Smooth muscle cell of the brain vasculature (primary cell): ENCODE results near the gene ABCC10.

Source experiments
- DNase-seq: peaks from one replicate; pipeline ENCODE4 v3.0.0-alpha.2; 2012; ENCODE audit warnings: low read depth, low spot score

ABCC10 gene

GRCh38 chr6:43468240-43468639 is 40.9 kb downstream of the ABCC10 start:
- DNase-seq = no peak

- DNase-seq = no peak
These were observed 41.7 kb downstream of the ABCC10 start for GRCh38 chr6:43468748-43469681.

- DNase-seq = no peak
These were observed 42.6 kb downstream of the ABCC10 start for GRCh38 chr6:43469947-43470346.

DNA sequence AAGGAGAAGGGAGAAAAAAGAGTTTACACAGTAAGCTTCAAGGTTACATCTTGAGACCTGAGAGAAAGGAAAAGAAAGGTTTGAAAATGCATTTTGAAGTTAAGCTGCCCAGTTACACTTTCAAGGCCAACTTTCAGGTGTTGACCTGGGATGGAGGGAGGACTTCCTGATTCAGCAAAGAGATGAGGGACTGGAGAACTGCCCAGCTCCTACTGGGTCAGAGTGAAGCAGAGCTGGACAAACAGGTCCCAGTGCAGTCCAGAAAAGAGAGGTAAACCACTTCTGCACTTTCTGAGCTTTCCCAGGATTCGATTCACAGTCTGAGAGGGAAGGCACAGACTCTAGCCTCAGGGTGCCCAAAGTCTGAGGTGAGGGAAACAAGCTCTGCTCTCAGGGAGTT is 44.1 kb downstream of the ABCC10 start:
- DNase-seq = no peak

DNA sequence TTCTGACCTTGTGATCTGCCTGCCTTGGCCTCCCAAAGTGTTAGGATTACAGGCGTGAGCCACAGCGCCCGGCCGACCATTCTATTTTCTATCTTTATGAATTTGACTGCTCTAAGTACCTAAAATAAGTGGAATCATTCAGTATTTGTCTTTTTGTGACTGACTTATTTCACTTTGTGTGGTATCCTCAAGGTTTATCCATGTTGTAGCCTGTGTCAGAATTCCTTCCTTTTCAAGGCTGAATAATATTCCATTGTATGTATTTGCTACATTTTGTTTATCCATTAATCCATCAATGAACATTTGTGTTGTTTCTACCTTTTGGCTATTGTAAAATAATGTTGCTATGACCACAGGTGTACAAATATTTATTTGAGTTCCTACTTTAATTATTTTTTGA is 45.2 kb downstream of the ABCC10 start:
- DNase-seq = no peak

GRCh38 chr6:43475516-43475915 is 48.2 kb downstream of the ABCC10 start:
- DNase-seq = no peak

GRCh38 chr6:43476746-43477145 is 49.4 kb downstream of the ABCC10 start:
- no peak for DNase-seq

GRCh38 chr6:43477235-43478007 is 50.1 kb downstream of the ABCC10 start, which contains the start of gene TJAP1:
TSS of gene TJAP1 (plus strand) at chr6:43477570. CDS start at chr6:43499002, 21,432 bp downstream.
- peak; percentile 57 for DNase-seq

- DNase-seq = no peak
These were observed 50.6 kb downstream of the ABCC10 start for GRCh38 chr6:43478008-43478372.

DNA sequence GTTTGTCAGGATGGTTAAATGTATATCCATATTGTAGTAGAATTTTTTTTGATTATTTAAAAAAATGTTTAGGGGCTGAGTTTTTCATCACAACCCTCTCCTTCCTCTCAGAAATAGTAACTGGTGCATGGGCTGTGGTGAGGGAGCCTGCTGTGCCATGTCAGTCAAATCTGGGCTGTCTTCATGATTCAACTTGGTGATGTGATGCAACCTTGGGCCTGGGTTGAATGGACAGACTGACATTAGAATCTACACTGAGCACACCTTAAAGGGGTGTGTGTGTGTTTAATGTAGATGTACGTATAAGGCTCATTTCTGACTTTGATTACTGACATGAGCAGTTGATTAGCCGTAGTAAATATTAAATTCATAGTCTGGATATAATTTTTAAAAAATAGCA is 53.7 kb downstream of the ABCC10 start:
- DNase-seq = no peak

DNA sequence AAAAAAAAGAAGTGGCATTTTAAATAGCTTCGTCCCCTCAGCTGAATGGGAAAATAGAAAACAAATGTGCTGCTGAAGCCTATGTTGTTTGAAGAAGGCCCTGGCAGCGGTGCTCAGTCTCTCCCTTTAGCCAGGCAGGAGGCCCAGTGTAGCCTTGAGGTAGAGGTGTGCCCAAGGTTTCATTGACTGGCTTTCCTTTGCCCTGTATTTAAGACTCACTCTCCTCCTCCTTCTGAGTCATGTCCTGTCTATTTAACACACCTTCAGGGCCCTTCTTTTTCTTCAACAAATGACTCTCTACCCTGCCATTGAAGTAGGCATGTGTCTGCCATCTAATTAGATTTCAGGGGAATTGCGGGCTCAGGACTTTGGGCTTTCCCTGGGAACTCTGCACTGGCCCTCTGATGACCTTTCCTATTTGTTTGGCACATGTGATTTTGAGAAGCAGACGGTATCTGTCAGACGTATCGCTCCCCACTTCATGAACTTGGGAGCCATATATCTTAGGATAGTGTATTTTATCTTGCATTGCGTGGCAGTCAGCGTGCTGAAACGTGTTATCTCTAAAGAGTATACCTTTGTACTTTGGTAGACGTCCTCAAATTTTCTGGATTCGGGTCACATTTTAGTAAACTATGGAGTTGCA is 54.4 kb downstream of the ABCC10 start:
- DNase-seq = no peak

- no peak for DNase-seq
These were observed 61.4 kb downstream of the ABCC10 start for GRCh38 chr6:43488667-43489276.

GRCh38 chr6:43489277-43490072 is 62.1 kb downstream of the ABCC10 start:
- no peak for DNase-seq

- no peak for DNase-seq
These were observed 63.2 kb downstream of the ABCC10 start for GRCh38 chr6:43490523-43490939.

DNA sequence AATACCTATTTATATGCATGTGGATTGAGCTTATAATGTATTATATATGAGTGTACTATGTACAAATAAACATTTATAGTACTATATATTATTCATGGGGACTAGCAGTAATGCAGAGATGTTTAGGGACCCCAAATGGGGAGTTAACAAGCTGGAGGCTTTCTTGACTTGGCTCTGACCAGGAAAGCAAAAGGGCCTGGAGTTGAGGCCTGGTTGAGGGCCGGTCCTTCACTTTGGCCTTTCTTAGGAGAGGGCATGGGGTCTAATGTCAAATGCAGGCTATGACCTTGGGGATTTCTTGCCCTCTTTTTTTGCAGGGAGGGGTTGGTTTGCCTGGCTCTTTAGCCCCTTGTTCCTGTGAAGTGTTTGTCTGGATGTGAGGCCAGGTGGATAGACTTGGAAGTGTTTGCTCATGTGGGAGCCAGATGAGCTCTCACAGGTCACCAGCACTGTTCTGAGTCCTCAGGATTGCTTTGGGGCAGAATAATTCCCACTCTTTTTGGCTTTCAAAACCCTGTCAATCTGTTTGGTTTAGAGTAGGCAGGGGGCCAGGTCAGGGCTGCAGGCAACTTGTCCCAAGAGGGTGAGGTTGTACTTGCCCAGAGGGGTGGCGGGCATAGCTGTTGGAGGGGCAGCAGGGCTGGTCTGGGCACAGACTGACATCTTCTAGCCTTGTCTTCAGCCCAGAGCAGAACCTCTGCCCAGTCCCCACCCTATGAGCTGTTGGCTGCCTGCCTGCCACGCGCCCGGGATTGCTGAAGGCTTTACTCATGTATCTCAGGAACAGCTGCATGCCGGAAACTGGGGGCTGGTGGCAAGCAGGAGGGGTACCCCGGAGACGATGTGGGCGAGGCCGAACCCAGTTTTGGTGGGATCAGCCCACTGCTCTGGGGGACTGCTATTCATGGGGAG is 64.7 kb downstream of the ABCC10 start:
- peak; percentile 45 for DNase-seq

GRCh38 chr6:43492673-43493072 is 65.3 kb downstream of the ABCC10 start:
- peak; percentile 43 for DNase-seq

DNA sequence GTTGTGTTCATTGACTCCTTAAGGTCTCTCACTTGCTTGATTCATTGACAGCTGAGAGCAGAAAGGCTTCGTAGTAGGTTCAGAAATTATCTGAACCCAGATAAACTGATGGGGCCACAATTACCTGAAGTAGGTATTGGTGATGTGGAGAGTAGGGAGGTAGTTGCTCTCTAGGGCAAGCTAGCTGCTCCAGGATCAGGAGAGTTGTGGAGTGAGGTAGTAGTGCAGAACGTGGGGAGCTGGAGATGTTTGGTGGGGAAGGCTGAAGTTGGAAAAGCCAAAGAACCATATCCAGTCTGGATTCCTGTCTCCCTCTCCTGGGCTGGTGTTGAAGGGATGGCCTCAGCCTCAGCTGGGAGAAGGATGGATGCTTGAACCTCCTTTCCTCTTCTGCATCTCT is 65.9 kb downstream of the ABCC10 start:
- no peak for DNase-seq

GRCh38 chr6:43493833-43494232 is 66.5 kb downstream of the ABCC10 start:
- DNase-seq = no peak

DNA sequence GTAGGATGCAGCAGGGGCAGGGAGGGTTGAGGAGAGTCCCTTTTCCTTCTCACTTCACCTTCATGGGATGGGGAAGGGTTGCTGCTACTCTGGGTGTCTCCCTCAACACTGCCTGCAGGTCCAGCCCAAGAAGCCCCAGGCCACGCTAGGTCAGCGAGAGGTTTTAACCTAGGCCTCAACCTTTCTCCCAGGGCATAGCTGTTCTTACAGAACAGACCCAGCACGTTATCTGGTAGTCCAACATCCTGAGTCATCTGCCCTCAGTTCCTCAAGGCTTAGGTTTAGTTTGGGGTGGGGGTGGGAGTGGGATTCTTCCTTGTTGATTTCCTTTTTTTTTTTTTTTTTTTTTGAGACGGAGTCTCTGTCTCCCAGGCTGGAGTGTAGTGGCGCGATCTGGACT is 67.0 kb downstream of the ABCC10 start:
- no peak for DNase-seq

GRCh38 chr6:43494766-43495165 is 67.4 kb downstream of the ABCC10 start:
- no peak for DNase-seq
